GM19397 (cell line): Measurements from ENCODE around the gene CCNF.
A peak's percentile ranks its signal among the peaks of the same experiment; 100 is the strongest.
"Not testable (repeated sequence)": the region's sequence is repeated elsewhere in the genome, so short reads cannot be mapped to it uniquely, and the experiment has no call there.

Source experiments
- ATAC-seq: cut with Tn5 transposase; IDR thresholded peaks from one replicate; pipeline ENCODE4 v1.9.1; 2021; ENCODE audit warnings: mild to moderate bottlenecking, moderate library complexity; ENCODE audit not compliant: unreplicated experiment

The CCNF gene, protein sequence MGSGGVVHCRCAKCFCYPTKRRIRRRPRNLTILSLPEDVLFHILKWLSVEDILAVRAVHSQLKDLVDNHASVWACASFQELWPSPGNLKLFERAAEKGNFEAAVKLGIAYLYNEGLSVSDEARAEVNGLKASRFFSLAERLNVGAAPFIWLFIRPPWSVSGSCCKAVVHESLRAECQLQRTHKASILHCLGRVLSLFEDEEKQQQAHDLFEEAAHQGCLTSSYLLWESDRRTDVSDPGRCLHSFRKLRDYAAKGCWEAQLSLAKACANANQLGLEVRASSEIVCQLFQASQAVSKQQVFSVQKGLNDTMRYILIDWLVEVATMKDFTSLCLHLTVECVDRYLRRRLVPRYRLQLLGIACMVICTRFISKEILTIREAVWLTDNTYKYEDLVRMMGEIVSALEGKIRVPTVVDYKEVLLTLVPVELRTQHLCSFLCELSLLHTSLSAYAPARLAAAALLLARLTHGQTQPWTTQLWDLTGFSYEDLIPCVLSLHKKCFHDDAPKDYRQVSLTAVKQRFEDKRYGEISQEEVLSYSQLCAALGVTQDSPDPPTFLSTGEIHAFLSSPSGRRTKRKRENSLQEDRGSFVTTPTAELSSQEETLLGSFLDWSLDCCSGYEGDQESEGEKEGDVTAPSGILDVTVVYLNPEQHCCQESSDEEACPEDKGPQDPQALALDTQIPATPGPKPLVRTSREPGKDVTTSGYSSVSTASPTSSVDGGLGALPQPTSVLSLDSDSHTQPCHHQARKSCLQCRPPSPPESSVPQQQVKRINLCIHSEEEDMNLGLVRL

DNA sequence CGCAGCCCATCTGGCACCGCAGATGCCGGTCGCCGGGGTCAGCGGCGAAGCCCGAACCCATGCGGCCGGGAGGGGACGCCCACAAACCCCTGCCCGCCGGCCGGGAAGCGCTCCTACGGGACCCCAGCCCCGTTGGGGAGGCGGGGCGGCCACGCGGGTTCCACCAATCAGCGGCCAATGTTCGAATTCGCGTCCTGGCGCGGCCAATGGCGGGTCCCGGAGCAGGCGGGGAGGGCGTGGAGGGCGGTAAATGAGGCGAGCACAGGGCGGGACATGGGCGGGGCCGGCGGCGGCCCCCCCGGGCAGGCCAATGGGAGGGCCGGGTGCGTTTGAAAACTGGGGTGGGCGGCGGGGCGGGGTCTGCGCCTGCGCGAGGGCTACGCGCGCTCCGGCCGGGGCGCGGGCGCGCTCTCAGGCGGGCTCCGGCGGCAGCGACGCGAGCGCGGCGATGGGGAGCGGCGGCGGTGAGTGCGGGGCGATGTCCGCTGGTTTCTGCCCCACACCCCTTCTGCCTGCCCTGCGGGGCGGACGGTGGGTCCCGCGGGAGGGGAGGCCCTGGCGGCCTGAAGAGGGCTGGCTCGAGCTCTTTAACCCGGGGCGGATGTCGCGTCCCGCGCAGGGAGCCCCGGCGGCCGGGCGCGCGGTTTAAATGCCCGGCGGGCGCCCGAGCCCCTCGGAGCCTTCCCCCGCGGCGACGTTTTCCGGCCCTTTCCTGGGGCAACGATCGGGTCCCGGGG lies at the start of gene CCNF:
Gene CCNF (plus strand): TSS at position 414 of the 737 bp plus-strand sequence. CDS start 35 bp downstream, at position 449.
- ATAC-seq, result peak; percentile 83

DNA sequence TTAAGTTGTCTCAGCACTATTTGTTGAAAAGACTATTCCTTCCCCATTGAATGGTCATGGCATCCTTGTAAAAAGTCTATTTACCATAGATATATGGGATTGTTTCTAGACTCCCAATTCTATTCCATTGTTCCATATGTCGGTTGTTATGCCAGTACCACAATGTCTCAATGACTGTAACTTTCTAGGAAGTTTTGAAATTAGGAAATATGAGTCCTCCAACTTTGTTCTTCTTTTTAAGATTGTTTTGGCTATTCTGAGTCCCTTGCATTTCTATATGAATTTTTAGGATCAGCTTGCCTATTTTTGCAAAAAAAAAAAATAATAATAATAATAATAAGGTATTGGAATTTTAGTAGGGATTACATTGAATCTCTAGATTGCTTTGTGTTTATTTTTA lies 45.7 kb upstream of the CCNF start:
- no peak for ATAC-seq

DNA sequence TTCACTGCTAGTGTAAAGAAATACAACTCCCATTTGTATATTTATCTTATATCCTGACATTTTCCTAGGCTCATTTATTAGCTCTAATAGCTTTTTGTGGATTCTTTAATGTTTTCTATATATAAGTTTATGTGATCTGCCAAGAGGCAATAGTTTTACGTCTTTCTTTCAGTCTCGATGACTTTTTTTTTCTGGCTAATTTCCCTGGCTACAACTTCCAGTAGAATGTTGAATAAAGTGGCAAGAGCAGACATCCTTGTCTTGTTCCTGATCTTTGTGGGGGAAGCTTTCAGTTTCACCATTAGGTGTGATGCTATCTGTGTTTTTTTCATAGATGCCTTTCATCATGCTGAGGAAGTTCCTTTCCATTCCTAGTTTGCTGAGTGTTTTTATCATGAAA lies 44.8 kb upstream of the CCNF start:
- no peak for ATAC-seq

DNA sequence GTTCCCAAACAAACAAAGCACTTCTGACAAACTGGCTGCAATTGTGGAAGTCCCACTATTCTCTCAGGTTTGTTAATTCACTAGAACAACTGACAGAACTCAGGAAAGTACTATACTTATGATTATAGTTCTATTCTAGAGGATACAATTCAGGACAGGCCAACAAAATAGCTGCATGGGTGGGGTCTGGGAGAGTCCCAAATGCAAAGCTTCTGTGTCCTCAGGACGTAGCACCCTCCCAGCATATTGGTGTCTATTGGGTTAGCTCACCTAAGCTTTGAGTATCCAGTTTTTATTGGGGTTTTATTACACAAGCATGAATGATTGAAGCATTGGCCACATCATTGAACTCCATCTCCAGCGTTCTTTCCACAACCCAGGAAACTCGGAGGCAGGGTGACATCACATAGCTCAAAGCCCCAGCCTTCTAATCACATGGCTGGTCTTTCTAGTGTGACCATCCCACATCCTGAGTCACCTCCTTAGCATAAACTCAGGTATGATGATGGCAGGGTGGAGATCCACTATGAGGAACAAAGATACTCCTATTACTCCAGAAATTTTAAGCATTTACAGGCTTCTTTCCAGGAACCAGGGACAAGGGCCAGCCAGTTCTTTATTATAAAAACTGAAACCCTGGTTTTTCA lies 43.9 kb upstream of the CCNF start:
- no peak for ATAC-seq

DNA sequence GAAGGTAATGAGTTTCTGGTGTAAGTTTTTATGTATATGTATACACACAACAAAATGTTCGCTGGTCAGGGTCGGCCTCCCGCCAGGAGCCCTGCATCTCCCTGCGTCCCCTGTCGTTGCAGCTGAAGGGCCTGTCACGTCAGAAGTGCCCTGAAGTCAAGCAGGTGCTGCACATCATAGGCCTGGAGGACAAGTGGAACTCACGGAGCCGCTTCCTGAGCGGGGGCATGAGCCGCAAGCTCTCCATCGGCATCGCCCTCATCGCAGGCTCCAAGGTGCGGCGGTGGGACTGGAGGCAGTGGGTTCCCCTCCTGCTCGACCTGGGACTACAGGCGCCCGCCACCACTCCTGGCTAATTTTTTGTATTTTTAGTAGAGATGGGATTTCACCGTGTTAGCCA lies 43.3 kb upstream of the CCNF start:
- ATAC-seq, result not testable (repeated sequence)

DNA sequence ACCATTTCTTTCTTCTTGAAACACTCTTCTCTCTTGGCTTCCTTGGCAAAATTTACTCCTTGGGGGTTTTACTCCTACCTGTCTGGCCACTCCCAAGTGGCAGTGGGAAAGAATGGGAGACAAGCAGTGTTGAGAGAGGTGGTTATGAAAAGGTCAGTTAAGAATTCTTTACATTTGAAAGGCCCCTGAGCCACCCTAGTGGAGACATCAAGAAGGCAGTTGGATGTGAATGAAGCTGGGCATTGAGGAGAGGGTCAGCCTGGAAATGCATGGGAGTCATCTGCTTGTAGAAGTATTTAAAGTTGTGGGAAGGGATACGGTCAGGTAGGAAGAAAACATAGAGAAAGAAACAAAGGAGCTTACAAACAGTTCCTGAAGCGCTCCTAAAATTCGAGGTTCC lies 42.3 kb upstream of the CCNF start:
- ATAC-seq, result no peak

DNA sequence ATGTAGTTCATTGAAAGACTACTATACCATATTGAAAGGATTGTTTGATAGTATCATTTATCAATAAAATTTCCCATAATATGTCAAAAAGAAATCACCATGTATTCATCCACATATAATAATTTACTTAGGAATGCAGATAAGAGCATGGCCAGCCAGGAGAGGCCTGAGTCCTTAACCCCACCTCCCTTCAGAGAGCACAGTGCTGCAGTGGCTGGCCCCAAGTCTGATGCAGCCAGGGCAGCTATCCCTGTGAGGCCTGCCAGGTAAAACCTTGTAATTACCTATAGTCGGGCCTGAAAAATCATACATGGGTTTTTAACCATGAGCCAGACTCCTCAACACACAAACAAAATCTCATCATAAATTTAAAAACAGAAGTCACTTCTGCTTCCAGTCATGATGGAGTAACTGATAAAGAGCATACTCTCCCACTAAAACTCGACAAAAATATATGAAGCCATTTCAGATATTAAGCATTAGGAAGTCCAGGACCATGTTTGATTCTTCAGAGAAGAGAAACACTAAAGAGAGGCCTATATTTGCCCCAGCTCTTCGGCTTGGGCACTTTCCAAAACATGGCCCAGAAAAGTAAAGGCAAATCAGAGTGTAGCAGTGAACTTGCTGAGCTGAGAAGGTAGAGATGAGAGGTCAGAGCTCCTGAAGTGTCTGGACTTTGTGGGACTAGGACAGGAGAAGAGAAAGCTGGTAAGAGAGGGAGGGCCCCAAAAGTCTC lies 40.9 kb upstream of the CCNF start:
- no peak for ATAC-seq

DNA sequence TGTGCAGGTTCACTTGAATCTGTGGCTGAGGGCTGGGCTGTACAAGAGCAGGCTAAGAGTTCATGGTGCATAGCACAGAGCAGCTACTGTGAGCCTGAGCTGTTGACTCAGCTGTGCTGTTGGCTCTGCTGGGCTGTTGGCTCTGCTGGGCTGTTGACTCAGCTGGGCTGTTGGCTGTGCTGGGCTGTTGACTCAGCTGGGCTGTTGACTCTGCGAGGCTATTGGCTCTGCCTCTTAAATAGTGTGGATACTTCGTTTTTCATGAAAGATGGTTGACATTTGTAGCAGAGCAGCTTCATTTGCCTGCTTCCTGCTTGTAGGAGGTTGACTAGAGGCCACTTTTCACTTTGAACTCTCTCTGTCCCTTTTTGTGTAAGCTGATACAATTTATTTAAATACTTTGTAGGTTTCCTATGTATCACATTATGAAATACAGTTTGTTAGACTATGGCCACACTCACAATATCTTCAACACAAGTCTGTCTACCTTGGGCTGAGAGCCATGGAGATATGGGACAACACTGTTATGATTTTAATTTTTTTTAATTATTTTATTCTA lies 40.3 kb upstream of the CCNF start:
- ATAC-seq, result no peak

DNA sequence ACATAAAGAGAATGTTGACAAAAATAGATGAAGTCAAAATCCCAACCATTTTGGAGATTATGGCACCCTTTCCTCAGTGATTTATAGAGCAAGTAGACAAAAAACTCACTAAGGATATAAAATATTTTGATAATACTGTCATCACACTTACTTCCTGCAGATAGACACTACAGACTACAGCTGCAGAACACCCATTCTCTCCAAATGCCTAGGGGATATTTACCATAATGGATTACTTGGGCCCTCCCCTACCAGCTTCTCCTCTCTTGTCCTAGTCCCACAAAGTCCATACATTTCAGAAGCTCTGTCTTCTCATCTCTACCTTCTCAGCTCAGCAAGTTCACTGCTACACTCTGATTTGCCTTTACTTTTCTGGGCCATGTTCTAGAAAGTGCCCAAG lies 37.2 kb upstream of the CCNF start:
- no peak for ATAC-seq

DNA sequence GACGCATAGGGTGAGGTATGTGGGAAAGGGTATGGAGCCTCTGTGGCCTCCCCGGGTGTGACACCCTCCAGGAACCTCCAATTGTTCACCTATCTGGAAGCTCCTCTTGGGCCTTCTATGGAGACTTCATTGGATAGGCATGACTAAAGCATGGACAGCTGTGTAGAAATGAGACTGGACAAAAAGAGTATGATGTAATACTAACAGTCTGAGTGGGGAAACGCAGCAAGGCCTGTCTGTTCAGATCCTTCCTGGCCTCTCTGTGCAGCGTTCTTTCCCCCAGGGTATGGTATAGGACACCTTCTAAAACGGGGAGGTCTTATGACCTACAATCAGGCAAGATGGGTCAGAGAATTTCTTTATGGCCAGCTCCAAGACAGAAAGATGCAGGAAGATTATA lies 30.7 kb upstream of the CCNF start:
- ATAC-seq, result no peak

DNA sequence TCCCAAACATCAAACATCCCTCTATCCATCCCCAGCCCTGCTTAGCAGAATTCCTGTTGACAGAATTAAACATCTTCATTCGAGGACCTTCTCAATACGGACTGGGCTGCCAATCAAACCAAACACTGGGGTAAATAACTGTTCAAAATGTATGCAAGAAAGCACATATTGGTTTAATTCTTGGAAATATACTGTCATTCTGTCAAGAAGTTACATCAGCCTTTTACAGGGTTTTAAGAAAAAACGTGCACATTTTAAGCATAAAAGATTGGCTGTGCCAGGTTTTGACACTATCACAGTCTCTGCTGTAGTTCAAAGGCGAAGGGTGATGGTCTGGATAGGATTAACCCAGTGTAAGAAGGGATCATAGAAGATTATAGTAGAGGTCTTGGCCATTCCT lies 25.1 kb upstream of the CCNF start:
- no peak for ATAC-seq

DNA sequence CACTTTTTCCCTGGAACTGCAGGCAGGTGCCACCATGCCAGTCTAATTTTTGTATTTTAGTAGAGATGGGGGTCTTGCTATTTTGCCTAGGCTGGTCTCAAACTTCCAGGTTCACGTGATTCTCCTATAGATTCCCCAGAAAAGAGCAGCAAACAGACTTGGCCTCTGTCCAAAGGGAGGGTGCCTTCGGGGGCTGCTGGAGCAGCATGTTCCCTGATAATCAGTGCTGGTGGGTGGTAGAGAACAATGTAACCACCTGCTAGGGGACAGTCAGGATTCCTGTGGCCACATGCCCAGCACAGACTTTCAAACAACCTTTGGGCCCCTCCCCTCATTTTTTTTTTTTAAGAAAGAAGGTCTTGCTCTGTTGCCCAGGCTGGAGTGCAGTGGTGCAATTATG lies 14.2 kb upstream of the CCNF start:
- ATAC-seq, result no peak

DNA sequence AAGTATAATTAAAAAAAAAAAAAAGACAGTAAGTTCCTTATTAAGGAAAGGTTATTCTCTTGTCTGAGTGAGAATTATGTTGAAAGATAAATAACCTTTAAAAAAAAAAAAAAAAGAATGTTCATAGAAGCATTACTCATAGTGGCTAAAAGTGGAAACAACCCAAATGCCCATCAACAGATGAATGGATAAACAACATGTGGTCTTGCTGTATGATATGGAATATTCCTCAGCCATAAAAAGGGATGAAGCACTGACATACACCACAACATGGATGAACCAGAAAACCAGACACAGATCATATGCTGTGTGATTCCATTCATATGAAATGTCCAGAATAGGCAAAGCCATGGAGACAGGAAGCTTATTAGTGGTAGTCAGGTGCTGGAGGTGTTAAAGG lies 9.2 kb upstream of the CCNF start:
- ATAC-seq, result no peak

DNA sequence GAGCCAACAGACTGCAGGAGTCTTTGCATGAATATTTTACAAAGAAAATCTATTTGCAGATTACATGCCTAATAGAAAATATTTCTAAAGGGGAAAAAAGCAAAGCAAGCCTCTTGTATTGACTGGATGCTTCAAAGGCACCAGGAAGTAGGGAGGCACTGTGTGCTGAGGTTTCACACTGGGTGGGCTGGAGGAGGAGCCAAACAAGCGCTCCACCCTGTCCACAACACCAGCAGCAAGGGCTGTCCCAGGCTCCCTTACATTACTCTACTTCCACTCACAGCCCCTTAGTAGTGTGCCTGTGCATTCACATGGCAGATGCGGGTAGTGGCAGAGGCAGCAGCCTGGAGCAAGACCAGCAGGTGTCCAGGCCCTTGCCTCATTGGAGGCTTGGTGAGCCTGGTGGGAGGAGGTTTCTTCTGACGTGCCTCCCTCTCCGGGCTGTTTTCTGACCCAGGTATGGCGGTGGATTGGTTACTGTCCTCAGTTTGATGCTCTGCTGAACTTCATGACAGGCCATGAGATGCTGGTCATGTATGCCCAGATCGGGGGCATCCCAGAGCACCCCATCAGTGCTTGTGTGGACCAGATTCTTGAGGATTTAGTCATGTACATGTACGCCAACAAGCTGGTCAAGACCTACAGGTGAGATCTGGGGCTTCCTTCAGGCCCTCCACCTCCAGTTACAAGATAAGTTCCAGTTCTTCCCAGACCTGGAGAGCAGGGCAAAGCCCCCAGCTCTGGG lies 7.0 kb upstream of the CCNF start:
- ATAC-seq, result no peak

DNA sequence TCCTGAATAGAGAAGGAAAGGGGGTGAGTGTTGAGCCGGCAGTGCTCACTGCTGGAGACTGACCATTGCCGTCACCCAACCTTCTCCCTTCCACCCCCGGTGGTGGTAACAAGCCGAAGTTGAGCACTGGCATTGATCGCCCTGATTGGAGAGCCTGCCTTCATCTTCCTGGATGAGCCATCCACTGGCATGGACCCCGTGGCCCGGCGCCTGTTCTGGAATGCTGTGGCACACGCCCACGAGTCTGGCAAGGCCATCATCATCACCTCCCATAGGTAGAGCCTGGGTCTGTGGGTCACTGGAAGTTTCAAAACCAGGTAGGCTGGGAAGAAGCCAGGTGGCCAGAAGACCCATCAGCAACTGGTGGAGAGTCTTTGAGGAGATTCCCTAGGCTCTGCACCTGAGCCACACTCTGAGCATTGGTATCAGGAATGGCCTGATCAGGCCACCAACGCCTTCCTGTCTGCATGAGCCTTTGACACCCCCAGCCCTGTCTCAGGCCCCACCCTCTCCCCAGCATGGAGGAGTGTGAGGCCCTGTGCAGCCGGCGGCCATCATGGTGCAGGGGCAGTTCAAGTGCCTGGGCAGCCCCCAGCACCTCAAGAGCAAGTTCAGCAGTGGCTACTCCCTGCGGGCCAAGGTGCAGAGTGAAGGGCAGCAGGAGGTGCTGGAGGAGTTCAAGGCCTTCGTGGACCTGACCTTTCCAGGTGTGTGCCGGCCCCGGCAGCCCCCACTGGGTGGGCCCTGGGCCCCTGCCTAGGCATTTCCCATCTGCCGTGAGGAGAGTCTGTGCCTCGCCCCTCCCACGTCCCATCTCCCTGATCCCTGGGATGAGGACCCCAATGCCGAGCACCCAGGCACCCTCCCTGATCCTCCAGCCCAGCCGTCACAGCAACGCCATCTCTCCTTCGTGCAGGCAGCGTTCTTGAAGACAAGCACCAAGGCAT lies 4.9 kb upstream of the CCNF start:
- no peak for ATAC-seq

DNA sequence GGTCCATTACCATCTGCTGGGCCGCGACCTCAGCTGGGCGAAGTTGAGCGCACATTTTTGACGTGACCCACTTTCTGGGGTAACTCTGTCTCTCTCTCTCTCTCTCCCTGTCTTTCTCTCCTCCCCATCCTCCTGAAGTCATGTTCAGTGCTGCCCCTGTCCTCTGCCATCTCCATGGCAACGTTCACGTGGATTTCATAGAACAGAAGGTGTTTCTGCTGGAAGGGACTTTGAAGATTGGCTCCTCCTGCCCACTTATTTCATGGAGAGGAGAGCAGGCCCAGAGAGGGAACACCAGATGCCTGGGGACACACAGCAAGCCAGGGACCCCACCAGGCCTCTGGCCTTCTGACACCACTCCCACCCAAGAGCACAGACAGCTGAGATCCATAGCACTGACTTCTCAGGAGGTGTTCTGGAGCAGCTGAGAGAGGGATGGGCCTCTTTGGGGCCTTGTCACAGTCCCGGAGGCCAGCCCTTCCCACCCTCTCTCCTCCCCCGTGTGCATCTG lies 4.2 kb upstream of the CCNF start:
- no peak for ATAC-seq

DNA sequence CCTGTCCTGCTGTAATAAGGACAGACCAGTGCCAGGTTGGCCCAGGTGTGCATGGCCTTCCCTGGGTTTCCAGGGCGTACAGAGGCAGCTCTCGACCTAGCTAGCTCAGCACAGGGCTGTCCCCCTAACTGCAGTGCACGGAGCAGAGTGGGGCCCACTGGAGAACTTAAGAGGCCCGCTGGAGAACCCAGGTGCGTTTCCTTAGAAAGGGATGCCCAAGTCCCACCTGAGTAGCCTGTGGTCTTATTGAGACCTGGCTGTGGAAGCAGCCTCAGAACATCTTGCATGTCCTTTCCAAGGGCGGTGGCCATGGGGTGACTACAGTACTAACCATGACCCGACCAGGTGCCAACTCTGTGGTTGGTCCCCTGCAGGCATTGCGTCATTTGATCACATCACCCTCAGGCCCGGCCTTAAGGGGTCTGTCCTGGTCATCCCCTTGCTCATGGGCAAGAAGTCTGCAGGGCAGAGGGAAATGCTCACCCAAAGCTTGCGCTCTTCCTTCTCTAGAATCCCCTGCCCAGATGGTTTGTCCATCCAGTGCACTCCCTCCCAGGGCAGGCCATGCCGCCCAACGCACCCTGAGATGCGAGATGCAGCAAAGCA lies 3.3 kb upstream of the CCNF start:
- ATAC-seq, result no peak

DNA sequence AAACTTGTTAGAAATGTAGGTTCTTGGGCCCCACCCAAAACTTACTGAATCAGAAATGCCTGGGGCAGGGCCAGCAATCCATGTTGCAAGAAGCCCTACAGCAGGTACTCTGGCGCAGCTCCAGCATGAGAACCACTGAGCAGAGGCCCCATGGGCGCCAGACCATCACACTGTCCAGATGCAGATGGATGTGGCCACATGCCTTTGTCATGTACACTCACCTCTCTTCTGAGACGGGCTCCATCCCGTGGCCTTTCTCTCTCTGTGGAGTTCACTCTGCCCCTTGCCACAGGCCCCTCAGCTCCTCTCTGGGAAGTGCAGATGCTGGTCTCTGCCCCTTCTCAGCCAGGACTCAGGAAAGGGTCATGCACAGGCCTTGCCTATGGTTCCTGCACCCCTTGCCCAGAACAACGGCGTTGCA lies 2.3 kb upstream of the CCNF start:
- no peak for ATAC-seq
